SK-N-SH (cell line): Measurements from ENCODE around the gene PRKCB. TPM values are rescaled to one million over a fixed set of nuclear protein-coding genes. Genes with fewer than 3 reads are reported as not detected.
"Not testable (repeated sequence)": the region's sequence is repeated elsewhere in the genome, so short reads cannot be mapped to it uniquely, and the experiment has no call there.

Source experiments
- CTCF ChIA-PET: fragments of 300-600, 350-600 bp; formaldehyde crosslinking; extraction: SDS; loops from one replicate; lab custom pipeline; 2021; lab: Yijun Ruan, JAX
- POLR2A ChIA-PET: fragments of 350-600 bp; sonication (Branson Sonifier 250); formaldehyde crosslinking; extraction: SDS; loops from one replicate; lab custom pipeline; 2020; ENCODE audit warnings: antibody characterized with exemption, inconsistent platforms; lab: Yijun Ruan, JAX
- DNase-seq: peaks from one replicate; pipeline ENCODE4 v3.0.0; 2012
- H2AFZ ChIP-seq: fragments of 200-600 bp; sonication (generic); 2 replicates; pipeline ENCODE4 v1.8.1; 2016; ENCODE audit warnings: antibody characterized with exemption, mild to moderate bottlenecking, low read depth
- H3F3A ChIP-seq: fragments of 200-600 bp; sonication (generic); replicated peaks from 2 replicates; pipeline ENCODE3; 2016; ENCODE audit warnings: antibody characterized with exemption, mild to moderate bottlenecking; ENCODE audit not compliant: insufficient read depth
- H3K27ac ChIP-seq, 2 experiments: fragments of 200-500 bp in 1 of 2; fragments of 200-600 bp in 1 of 2; sonication (Bioruptor generic) in 1 of 2; sonication (generic), shearing (Covaris generic) in 1 of 2; 2 replicates each; pipeline versions ENCODE4 v1.5.1 to v1.6.1; 2014 to 2016; ENCODE audit warnings: low read depth in 2 of 2, inconsistent platforms in 1 of 2, low read length in 1 of 2, mild to moderate bottlenecking in 1 of 2, mixed read lengths in 1 of 2
- H3K27me3 ChIP-seq: fragments of 200-600 bp; sonication (generic), shearing (Covaris generic); 2 replicates; pipeline ENCODE4 v1.6.1; 2016; ENCODE audit warnings: mixed run types; ENCODE audit not compliant: insufficient read depth
- H3K36me3 ChIP-seq, 2 experiments: fragments of 200-500 bp in 1 of 2; fragments of 200-600 bp in 1 of 2; sonication (Bioruptor generic) in 1 of 2; sonication (generic) in 1 of 2; replicated peaks in 1 of 2; 2 replicates each; pipeline versions ENCODE3 to v1.5.1; 2014 to 2016; ENCODE audit warnings: low read length in 1 of 2, mild to moderate bottlenecking in 1 of 2; ENCODE audit not compliant: insufficient read depth in 2 of 2, control insufficient read depth in 1 of 2
- H3K4me1 ChIP-seq, 2 experiments: fragments of 200-500 bp in 1 of 2; fragments of 200-600 bp in 1 of 2; sonication (Bioruptor generic) in 1 of 2; sonication (generic), shearing (Covaris generic) in 1 of 2; 2 replicates each; pipeline versions ENCODE4 v1.5.1 to v1.6.1; 2014 to 2016; ENCODE audit warnings: low read depth in 1 of 2, low read length in 1 of 2, mixed run types in 1 of 2; ENCODE audit not compliant: insufficient read depth in 2 of 2, control insufficient read depth in 1 of 2
- H3K4me2 ChIP-seq: fragments of 200-600 bp; sonication (generic), shearing (Covaris generic); 2 replicates; pipeline ENCODE4 v1.6.1; 2017; ENCODE audit warnings: mixed run types
- H3K4me3 ChIP-seq, 2 experiments: fragments of 200-500 bp in 1 of 2; fragments of 200-600 bp in 1 of 2; sonication (Bioruptor generic) in 1 of 2; sonication (generic), shearing (Covaris generic) in 1 of 2; 2 replicates each; pipeline versions ENCODE4 v1.5.1 to v1.8.1; 2014 to 2016; ENCODE audit warnings: low read depth in 2 of 2, inconsistent platforms in 1 of 2, low read length in 1 of 2, mild to moderate bottlenecking in 1 of 2, mixed read lengths in 1 of 2, moderate library complexity in 1 of 2
- H3K79me2 ChIP-seq: fragments of 200-600 bp; sonication (generic); 2 replicates; pipeline ENCODE4 v1.8.1; 2017; ENCODE audit warnings: mild to moderate bottlenecking; ENCODE audit not compliant: insufficient read depth
- H3K9ac ChIP-seq: fragments of 200-600 bp; sonication (generic); 2 replicates; pipeline ENCODE4 v1.6.1; 2017; ENCODE audit warnings: mixed run types
- H3K9me2 ChIP-seq: fragments of 200-600 bp; sonication (generic); 2 replicates; pipeline ENCODE4 v1.6.1; 2017; ENCODE audit warnings: mixed run types
- H3K9me3 ChIP-seq: fragments of 200-600 bp; sonication (generic); 2 replicates; pipeline ENCODE4 v1.6.1; 2017; ENCODE audit warnings: mixed run types, mild to moderate bottlenecking, moderate library complexity
- H4K20me1 ChIP-seq: fragments of 200-600 bp; sonication (generic); 2 replicates; pipeline ENCODE4 v1.6.1; 2017; ENCODE audit warnings: mild to moderate bottlenecking, mixed run types; ENCODE audit not compliant: insufficient read depth
- NRF1 ChIP-seq: IDR thresholded peaks from 2 replicates; pipeline ENCODE4 v1.6.1; 2012; ENCODE audit warnings: low read depth, mild to moderate bottlenecking, low read length
- RCOR1 ChIP-seq: fragments of 150-350 bp; IDR thresholded peaks from 2 replicates; pipeline ENCODE4 v1.6.1; 2017; ENCODE audit warnings: antibody characterized with exemption, low read length
- RFX5 ChIP-seq: IDR thresholded peaks from 2 replicates; pipeline ENCODE4 v1.6.1; 2012; ENCODE audit warnings: mild to moderate bottlenecking, improper control_type of control experiment, low read length
- WGBS: methylation state at CpG from one replicate; pipeline ENCODE4 v1.1.6; 2017; ENCODE audit warnings: low lambda C conversion rate; 5-methylcytosine and 5-hydroxymethylcytosine counted together
- polyA plus RNA-seq, 3 experiments: library from polyadenylated mRNA; depleted of rRNA; stranded (reverse); fragments of >200 nt; gene quantifications; 2 replicates each; pipeline ENCODE4 v1.2.3, GENCODE V29; 2012
- TF ChIP-seq, protein P1 (sequence below): fragments of 150-350 bp; IDR thresholded peaks from 2 replicates; pipeline ENCODE4 v1.6.1; 2016; ENCODE audit warnings: mild to moderate bottlenecking, low read depth, low read length
- TF ChIP-seq, protein P2 (sequence below): IDR thresholded peaks from 2 replicates; pipeline ENCODE4 v1.4.0; 2012; ENCODE audit warnings: low read depth
- TF ChIP-seq, protein P3 (sequence below): fragments of 150-350 bp; IDR thresholded peaks from 2 replicates; pipeline ENCODE4 v1.6.1; 2017; ENCODE audit warnings: antibody characterized with exemption, low read length, low read depth, borderline replicate concordance

PRKCB gene
- polyA plus RNA-seq, 1 of the 3 experiments (the other 2 are of a cell fraction), result 0.12 TPM

DNA sequence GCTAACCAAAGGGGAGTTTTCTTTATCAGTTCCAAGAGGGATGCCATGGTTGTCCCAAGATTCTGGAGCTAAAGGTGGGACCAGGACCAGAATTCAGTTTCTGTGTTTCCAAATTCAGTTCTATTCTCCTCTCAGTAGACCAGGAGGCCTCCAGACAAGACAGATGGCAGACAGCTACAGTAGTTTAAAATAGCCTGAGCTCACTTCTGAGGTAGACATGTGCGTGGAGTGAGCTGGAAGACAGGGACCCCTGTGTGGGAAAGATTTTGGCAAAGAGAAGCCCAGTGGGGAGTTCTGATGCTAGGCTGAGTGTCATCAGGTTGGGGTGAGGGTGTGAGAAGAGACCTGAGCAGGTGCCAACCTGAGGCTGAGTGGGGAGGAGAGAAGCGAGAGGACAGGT, 95.4 kb downstream of the PRKCB start:
- no peaks in the 10 kb centered on the region for H3F3A ChIP-seq
- no peaks in the 10 kb centered on the region for H3K79me2 ChIP-seq
- no peaks in the 10 kb centered on the region for H4K20me1 ChIP-seq
- ChIA-PET CTCF (interaction anchor here (1.6 kb wide), 1 partner anchor 322 kb away, joined by 4 read pairs; no protein-coding TSS in a partner anchor), POLR2A (no interaction called here)
- no peak overlapping the region for H3K4me3 ChIP-seq
- H3K4me2 ChIP-seq, result no peak overlapping the region
- H3K27me3 ChIP-seq, result no peaks in the 10 kb centered on the region
- H3K36me3 ChIP-seq, result no peaks in the 10 kb centered on the region
- H3K9ac ChIP-seq, result no peak overlapping the region
- TF ChIP-seq, protein P1, sequence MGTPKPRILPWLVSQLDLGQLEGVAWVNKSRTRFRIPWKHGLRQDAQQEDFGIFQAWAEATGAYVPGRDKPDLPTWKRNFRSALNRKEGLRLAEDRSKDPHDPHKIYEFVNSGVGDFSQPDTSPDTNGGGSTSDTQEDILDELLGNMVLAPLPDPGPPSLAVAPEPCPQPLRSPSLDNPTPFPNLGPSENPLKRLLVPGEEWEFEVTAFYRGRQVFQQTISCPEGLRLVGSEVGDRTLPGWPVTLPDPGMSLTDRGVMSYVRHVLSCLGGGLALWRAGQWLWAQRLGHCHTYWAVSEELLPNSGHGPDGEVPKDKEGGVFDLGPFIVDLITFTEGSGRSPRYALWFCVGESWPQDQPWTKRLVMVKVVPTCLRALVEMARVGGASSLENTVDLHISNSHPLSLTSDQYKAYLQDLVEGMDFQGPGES, result no peak
- no peak for TF ChIP-seq NRF1
- TF ChIP-seq, protein P2, sequence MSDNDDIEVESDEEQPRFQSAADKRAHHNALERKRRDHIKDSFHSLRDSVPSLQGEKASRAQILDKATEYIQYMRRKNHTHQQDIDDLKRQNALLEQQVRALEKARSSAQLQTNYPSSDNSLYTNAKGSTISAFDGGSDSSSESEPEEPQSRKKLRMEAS, result no peak
- TF ChIP-seq RFX5, result no peak
- no peak overlapping the region for H3K27ac ChIP-seq
- no peaks in the 10 kb centered on the region for H3K9me2 ChIP-seq
- no peaks in the 10 kb centered on the region for H3K4me1 ChIP-seq
- 34% methylated on average over 2 of the region's 2 CpGs for WGBS
- no peak for DNase-seq
- no peaks in the 10 kb centered on the region for H3K9me3 ChIP-seq
- H2AFZ ChIP-seq, result no peak overlapping the region

DNA sequence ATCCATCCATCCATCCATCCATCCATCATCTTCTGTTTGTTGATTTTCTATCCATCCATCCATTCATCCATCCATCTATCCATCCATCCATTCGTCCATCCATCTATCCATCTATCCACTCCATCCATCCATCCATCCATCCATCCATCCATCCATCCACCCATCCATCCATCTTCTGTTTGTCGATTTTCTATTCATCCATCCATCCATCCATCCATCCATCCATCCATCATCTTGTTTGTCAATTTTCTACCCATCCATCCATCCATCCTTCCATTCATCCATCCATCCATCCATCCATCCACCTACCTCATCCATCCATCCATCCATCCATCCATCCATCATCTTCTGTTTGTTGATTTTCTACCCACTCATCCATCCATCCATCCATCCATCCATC, 97.9 kb downstream of the PRKCB start:
- H3K9me3 ChIP-seq, H3K27ac ChIP-seq, H3F3A ChIP-seq, H3K79me2 ChIP-seq, H3K9me2 ChIP-seq, CTCF ChIA-PET, H2AFZ ChIP-seq, H3K36me3 ChIP-seq, H3K4me3 ChIP-seq, H3K27me3 ChIP-seq, POLR2A ChIA-PET, DNase-seq, H3K4me2 ChIP-seq, H4K20me1 ChIP-seq, H3K4me1 ChIP-seq, H3K9ac ChIP-seq: not testable (repeated sequence)
- 12% methylated on average over 2 of the region's 2 CpGs for WGBS

DNA sequence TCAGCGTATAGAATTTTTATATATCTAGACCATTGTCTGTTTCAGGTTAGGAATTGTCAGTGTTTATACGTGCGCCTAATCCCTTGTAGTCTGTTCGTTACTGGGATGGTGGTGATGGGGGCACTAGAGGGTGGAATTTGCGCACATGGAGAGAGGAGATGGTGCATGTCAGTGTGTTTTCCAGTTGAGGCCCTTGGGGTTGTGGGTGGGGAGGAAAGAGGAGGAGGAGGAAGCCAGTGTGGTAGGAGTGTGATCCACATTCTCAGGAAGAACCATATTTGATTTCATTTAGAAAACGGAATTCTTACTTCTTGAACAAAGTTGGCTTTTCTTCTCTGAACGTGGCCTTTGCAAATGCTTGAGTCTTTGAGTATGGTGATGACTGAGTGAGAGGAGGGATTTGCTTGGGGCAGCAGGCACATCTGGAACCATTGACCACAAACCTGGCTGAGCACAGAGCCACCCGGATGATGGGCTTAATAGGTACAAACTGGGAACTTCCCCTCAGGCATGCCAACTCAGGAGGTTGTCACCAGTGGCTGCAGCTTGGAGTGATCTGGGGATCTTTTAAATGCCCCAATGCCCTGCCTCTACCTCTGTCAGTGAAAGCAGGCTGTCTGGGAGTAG, 98.9 kb downstream of the PRKCB start:
- no peak overlapping the region for H2AFZ ChIP-seq
- CTCF ChIA-PET, result no interaction called here
- H3K4me3 ChIP-seq, result no peak overlapping the region
- no peak for DNase-seq
- no peaks in the 10 kb centered on the region for H3K9me3 ChIP-seq
- TF ChIP-seq RFX5, result no peak
- TF ChIP-seq RCOR1, result no peak
- TF ChIP-seq, protein P3, sequence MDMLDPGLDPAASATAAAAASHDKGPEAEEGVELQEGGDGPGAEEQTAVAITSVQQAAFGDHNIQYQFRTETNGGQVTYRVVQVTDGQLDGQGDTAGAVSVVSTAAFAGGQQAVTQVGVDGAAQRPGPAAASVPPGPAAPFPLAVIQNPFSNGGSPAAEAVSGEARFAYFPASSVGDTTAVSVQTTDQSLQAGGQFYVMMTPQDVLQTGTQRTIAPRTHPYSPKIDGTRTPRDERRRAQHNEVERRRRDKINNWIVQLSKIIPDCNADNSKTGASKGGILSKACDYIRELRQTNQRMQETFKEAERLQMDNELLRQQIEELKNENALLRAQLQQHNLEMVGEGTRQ, result no peak
- TF ChIP-seq, all 33 proteins: peak for 0
- no peak overlapping the region for H3K27ac ChIP-seq
- no peak overlapping the region for H3K9ac ChIP-seq
- H3K4me1 ChIP-seq, result no peaks in the 10 kb centered on the region
- no peaks in the 10 kb centered on the region for H3K79me2 ChIP-seq
- H3K9me2 ChIP-seq, result no peaks in the 10 kb centered on the region
- 35% methylated on average over 8 of the region's 8 CpGs for WGBS
- no peaks in the 10 kb centered on the region for H3F3A ChIP-seq
- H3K4me2 ChIP-seq, result no peak overlapping the region
- no peaks in the 10 kb centered on the region for H3K36me3 ChIP-seq
- POLR2A ChIA-PET, result no interaction called here
- no peaks in the 10 kb centered on the region for H4K20me1 ChIP-seq
- no peaks in the 10 kb centered on the region for H3K27me3 ChIP-seq
